ENCODE data around the gene CKAP4.
A peak's percentile ranks its signal among the peaks of the same experiment; 100 is the strongest.

The CKAP4 gene

DNA sequence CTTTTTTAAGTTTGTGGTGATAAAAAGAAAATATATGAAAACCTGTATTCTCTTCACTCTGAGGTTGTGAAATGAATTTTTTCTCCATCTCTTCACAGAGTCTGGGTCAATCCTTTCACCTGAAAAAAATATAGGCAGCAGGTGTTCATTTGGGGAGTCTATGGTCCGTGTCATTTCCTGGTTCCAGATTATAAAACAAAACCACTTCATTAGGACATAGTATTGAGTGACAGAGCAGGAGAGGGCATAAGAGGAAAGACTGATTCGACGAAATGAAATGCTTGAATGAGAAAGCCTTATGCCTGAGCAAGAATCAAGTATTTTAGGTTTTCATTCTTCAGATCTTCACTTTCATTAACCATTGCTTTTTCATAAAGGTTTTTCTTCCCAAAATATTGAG lies 57.2 kb downstream of the CKAP4 start:
- H3K27ac ChIP-seq = no peak overlapping the region
- TF ChIP-seq, protein P1, sequence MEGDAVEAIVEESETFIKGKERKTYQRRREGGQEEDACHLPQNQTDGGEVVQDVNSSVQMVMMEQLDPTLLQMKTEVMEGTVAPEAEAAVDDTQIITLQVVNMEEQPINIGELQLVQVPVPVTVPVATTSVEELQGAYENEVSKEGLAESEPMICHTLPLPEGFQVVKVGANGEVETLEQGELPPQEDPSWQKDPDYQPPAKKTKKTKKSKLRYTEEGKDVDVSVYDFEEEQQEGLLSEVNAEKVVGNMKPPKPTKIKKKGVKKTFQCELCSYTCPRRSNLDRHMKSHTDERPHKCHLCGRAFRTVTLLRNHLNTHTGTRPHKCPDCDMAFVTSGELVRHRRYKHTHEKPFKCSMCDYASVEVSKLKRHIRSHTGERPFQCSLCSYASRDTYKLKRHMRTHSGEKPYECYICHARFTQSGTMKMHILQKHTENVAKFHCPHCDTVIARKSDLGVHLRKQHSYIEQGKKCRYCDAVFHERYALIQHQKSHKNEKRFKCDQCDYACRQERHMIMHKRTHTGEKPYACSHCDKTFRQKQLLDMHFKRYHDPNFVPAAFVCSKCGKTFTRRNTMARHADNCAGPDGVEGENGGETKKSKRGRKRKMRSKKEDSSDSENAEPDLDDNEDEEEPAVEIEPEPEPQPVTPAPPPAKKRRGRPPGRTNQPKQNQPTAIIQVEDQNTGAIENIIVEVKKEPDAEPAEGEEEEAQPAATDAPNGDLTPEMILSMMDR (IDR thresholded peaks at IDR 0.05) = no peak
- TF ChIP-seq ZFX (IDR thresholded peaks at IDR 0.05; ENCODE audit: borderline replicate concordance) = no peak

DNA sequence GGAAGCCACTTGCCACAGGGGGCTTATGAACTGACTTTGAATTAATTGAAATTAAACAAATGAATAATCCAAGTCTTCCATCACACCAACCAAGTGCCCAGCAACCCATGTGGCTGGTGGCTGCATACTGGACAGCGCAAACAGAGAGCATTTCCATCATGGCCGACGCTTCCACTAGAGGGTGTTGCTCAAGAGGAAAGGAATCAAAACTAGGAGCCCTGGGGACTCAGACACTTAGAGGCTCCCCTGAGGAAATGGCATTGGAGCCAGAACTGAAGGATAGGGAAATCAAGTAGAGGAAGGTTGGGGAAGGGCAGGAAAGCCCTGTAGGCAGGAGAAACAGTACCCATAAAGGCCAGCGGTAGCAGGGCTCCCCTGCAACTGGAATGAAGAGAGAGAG lies 58.5 kb downstream of the CKAP4 start:
- no peak for TF ChIP-seq ZFX (IDR thresholded peaks at IDR 0.05; ENCODE audit: borderline replicate concordance)
- TF ChIP-seq, protein P1 (IDR thresholded peaks at IDR 0.05) = peak; percentile 13; the same call in 1 of the 2 replicates
- H3K27ac ChIP-seq = no peak overlapping the region

DNA sequence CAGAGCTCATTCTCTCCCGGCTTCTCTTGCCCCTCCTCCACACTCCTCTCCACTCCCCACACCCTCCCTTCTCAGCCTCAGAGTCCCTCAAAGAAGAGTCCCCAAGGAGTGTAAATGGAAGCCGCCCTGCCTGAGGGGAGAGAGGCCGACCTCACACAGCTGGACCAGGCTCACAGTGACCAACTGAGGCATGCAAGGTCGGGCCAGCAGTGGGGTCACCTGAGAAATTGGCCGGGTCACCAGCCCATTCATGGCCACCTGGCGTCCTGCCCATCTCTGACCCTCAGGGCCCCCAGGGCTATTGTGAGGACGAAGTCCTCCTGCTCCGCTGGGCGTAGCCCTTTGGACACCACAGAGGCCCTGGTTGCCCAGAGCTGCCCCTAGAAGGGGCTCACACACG lies 59.6 kb downstream of the CKAP4 start:
- TF ChIP-seq, protein P1 (IDR thresholded peaks at IDR 0.05) = no peak
- no peak for TF ChIP-seq ZFX (IDR thresholded peaks at IDR 0.05; ENCODE audit: borderline replicate concordance)
- no peak overlapping the region for H3K27ac ChIP-seq

All from 22Rv1 (cell line).